Stomach (tissue), 4 donors: ENCODE measurements around the gene NKAIN2.
"Not testable (repeated sequence)": the region's sequence is repeated elsewhere in the genome, so short reads cannot be mapped to it uniquely, and the experiment has no call there.

ENCODE experiments used
- CTCF ChIP-seq, 7 experiments: fragments of 450-650 bp in 4 of 7; fragments of 200-600 bp in 3 of 7; sonication (generic) in 3 of 7; IDR thresholded peaks; one replicate each; pipeline ENCODE4 v1.5.1; 2016 to 2019; ENCODE audit warnings: antibody characterized with exemption in 7 of 7, control low read depth in 2 of 7, mild to moderate bottlenecking in 1 of 7
- EP300 ChIP-seq: sonication (generic); formaldehyde crosslinking; IDR thresholded peaks from one replicate; pipeline ENCODE4 v1.6.1; 2017; ENCODE audit warnings: antibody characterized with exemption
- POLR2A ChIP-seq, 4 donors: fragments of 450-650 bp; IDR thresholded peaks; one replicate each; pipeline ENCODE4 v1.6.1; 2016; ENCODE audit warnings: antibody characterized with exemption in 4 of 4, control low read depth in 2 of 4, mild to moderate bottlenecking in 1 of 4, moderate library complexity in 1 of 4

- TF ChIP-seq POLR2A (IDR thresholded peaks at IDR 0.05); CTCF (IDR thresholded peaks at IDR 0.05); EP300: not testable (repeated sequence)
Observed at GRCh38 chr6:124560078-124560477, 756.4 kb downstream of the NKAIN2 start.
